ENCODE results near the gene SCART1. TPM values are rescaled to one million over a fixed set of nuclear protein-coding genes. Genes with fewer than 3 reads are reported as not detected.

SCART1 gene
- total RNA-seq, 1 donor from 2014 or later = 1.5 TPM

DNA sequence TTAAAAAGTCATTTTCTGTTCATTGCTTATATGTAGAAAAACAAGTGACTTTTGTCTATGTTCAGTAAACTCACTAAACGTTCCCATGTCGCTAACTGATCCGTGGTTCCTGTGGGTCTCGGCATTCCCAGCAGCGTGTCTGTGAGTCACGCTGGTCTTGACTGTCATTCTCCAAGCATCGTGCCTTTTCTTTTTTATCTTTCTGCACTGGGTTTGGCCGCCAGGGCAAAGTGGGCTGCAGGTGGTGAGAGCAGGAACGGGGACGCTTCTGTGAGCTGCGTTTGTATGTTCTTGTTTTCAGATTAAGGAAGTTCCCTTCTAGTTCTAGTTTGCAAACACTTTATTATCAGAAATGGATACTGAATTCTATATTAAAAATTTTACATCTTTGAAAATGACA, 6.8 kb upstream of the SCART1 start:
- no peak overlapping the region for H3K4me3 ChIP-seq
- peaks cover 18% of the 10 kb centered on the region for H3K9me3 ChIP-seq
- H3K27ac ChIP-seq = no peak overlapping the region
- H3K27me3 ChIP-seq = no peaks in the 10 kb centered on the region
- TF ChIP-seq POLR2A (IDR thresholded peaks at IDR 0.05) (no peak), CTCF (IDR thresholded peaks at IDR 0.05) (no peak)
- no peak for DNase-seq (ENCODE audit: extremely low spot score in 2 of 2)
- no peaks in the 10 kb centered on the region for H3K36me3 ChIP-seq
- intact Hi-C loops (cut with DNase I) = no loop called here
- H3K4me1 ChIP-seq = no peaks in the 10 kb centered on the region

- intact Hi-C loops (cut with DNase I) = no loop called here
- Histone ChIP-seq H3K27ac (no peak overlapping the region), H3K27me3 (no peaks in the 10 kb centered on the region), H3K4me3 (no peak overlapping the region), H3K36me3 (no peaks in the 10 kb centered on the region), H3K9me3 (peaks cover 18% of the 10 kb centered on the region), H3K4me1 (no peaks in the 10 kb centered on the region)
- no peak for DNase-seq (ENCODE audit: extremely low spot score in 2 of 2)
- TF ChIP-seq POLR2AphosphoS5 (IDR thresholded peaks at IDR 0.05; ENCODE audit: insufficient read depth in 1 of 2, low read depth in 1 of 2) (no peak), POLR2A (IDR thresholded peaks at IDR 0.05) (no peak), CTCF (IDR thresholded peaks at IDR 0.05) (no peak)
Measured at GRCh38 chr10:133448120-133448519, 5.6 kb upstream of the SCART1 start.

- no peak for TF ChIP-seq CTCF (IDR thresholded peaks at IDR 0.05)
- TF ChIP-seq POLR2AphosphoS5 (IDR thresholded peaks at IDR 0.05; ENCODE audit: insufficient read depth in 1 of 2, low read depth in 1 of 2) = no peak
- no peak for TF ChIP-seq POLR2A (IDR thresholded peaks at IDR 0.05)
Measured at GRCh38 chr10:133451346-133451745, 2.4 kb upstream of the SCART1 start.

DNA sequence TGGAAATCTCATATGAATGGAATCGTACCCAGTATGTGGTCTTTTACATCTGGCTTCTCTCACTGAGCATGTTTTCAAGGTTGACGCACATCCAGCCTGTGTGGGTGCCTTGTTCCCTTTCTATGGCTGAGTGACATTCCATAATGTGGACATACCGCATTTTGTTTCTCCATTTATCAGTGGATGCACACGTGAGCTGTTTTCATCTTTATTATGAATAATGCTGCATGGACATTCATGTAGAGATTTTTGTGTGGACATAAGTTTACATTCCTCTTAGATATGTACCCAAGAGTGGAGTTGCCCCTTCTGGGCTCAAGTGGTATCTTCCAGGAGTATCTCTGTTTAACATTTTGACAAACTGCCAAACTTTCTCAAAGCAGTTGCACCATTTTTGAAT, 1.3 kb upstream of the SCART1 start:
- Histone ChIP-seq H3K27ac (no peak overlapping the region), H3K9me3 (peaks cover 9% of the 10 kb centered on the region), H3K27me3 (no peaks in the 10 kb centered on the region), H3K36me3 (no peaks in the 10 kb centered on the region), H3K4me1 (no peaks in the 10 kb centered on the region), H3K4me3 (no peak overlapping the region)
- TF ChIP-seq CTCF (IDR thresholded peaks at IDR 0.05) (no peak), POLR2AphosphoS5 (IDR thresholded peaks at IDR 0.05; ENCODE audit: insufficient read depth in 1 of 2, low read depth in 1 of 2) (no peak), POLR2A (IDR thresholded peaks at IDR 0.05) (no peak)
- no peak for DNase-seq (ENCODE audit: extremely low spot score in 2 of 2)
- intact Hi-C loops (cut with DNase I) = no loop called here

More at GRCh38 chr10:133451346-133451745, 2.4 kb upstream of the SCART1 start:
- Histone ChIP-seq H3K4me3 (no peak overlapping the region), H3K4me1 (no peaks in the 10 kb centered on the region), H3K36me3 (no peaks in the 10 kb centered on the region), H3K27ac (no peak overlapping the region), H3K9me3 (peaks cover 18% of the 10 kb centered on the region), H3K27me3 (no peaks in the 10 kb centered on the region)
- DNase-seq (ENCODE audit: extremely low spot score in 2 of 2) = no peak
- intact Hi-C loops (cut with DNase I) = no loop called here

DNA sequence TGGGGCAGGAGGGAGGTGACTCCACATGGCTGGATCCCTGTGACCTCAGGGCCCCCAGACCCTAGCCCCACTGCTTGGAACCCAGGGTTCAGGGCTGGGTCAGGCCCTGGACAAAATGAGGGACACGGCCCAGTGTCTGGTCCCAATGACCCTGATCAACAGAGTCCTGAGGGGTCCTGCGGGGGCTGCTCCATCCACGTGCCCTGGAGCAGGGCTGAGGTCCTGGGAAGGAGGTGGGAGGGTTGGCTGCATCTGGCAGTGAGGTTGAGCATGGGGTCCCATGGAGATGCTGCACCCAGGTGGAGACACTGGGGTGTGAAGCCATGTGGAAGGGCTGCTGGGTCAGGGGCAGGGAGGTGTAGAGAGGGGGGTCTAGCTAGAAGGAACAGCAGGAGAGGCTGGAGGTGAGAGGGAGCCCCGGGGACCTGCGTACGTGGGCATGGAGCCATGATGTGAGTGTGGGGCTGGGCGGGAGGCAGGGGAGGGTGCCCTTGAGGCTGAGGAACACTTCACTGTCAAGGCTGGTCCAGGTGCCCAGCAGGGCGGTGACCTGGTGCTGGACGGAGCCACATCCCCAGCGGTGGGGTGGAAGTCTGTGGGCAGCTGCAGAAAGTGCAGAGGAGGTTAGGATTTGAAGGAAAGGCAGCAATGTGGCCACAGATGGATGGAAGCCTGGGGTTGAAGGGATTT, 604 bp downstream of the SCART1 start:
- Histone ChIP-seq H3K4me3 (no peak overlapping the region), H3K36me3 (no peaks in the 10 kb centered on the region), H3K27me3 (no peaks in the 10 kb centered on the region), H3K27ac (no peak overlapping the region), H3K4me1 (no peaks in the 10 kb centered on the region), H3K9me3 (no peaks in the 10 kb centered on the region)
- TF ChIP-seq POLR2A (IDR thresholded peaks at IDR 0.05) (no peak), POLR2AphosphoS5 (IDR thresholded peaks at IDR 0.05; ENCODE audit: insufficient read depth in 1 of 2, low read depth in 1 of 2) (no peak), CTCF (IDR thresholded peaks at IDR 0.05) (no peak)
- intact Hi-C loops (cut with DNase I) = no loop called here
- peak; percentile 77 to 87 for DNase-seq (ENCODE audit: extremely low spot score in 2 of 2)

Measured in vagina (tissue), 2 donors.